IPS-20b (cell line): ENCODE measurements around the gene SYT9.

Source experiments
- H3K27ac ChIP-seq: one replicate; pipeline ENCODE4 v1.5.1; 2013; ENCODE audit warnings: low read length
- H3K27me3 ChIP-seq: 2 replicates; pipeline ENCODE4 v1.6.1; 2013; ENCODE audit warnings: mild to moderate bottlenecking, low read length, inconsistent platforms; ENCODE audit not compliant: insufficient read depth
- H3K36me3 ChIP-seq: 2 replicates; pipeline ENCODE4 v1.6.1; 2013; ENCODE audit warnings: low read depth, mild to moderate bottlenecking, inconsistent platforms, low read length, moderate library complexity; ENCODE audit not compliant: insufficient read depth
- H3K4me1 ChIP-seq: 2 replicates; pipeline ENCODE4 v1.6.1; 2013; ENCODE audit warnings: mild to moderate bottlenecking, control low read depth, inconsistent platforms, low read length, moderate library complexity; ENCODE audit not compliant: insufficient read depth
- H3K4me3 ChIP-seq: 2 replicates; pipeline ENCODE4 v1.5.1; 2013; ENCODE audit warnings: mild to moderate bottlenecking, low read length, inconsistent platforms
- H3K9ac ChIP-seq: 2 replicates; pipeline ENCODE4 v1.6.1; 2013; ENCODE audit warnings: low read depth, mild to moderate bottlenecking, inconsistent platforms, low read length, moderate library complexity
- H3K9me3 ChIP-seq: 2 replicates; pipeline ENCODE4 v1.6.1; 2013; ENCODE audit warnings: mild to moderate bottlenecking, low read depth, low read length, inconsistent platforms; ENCODE audit not compliant: insufficient read depth

The SYT9 gene

DNA sequence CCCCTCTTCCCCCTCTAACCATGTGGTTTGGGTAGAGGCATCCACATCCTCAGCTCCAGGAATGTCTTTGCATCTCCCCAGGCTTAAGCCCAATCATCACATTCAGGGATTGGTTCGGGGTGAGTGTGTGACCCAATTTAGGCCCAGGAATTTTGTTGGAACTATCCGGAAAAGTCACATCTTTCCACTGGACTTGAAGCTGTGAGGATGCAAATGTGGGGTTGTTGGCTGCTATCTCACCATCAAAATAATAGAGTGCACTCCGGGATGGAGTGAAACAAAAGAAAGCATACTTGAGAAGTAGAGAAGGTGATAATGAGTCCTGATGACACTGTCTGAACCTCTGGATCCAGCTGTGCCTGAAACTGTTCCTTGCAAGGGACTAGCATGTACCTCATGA lies 199.8 kb downstream of the SYT9 start:
- Histone ChIP-seq H3K4me3 (no peak overlapping the region), H3K9ac (no peak overlapping the region), H3K27me3 (no peaks in the 10 kb centered on the region), H3K36me3 (no peaks in the 10 kb centered on the region), H3K4me1 (peaks cover 6% of the 10 kb centered on the region), H3K27ac (no peak overlapping the region), H3K9me3 (no peaks in the 10 kb centered on the region)

DNA sequence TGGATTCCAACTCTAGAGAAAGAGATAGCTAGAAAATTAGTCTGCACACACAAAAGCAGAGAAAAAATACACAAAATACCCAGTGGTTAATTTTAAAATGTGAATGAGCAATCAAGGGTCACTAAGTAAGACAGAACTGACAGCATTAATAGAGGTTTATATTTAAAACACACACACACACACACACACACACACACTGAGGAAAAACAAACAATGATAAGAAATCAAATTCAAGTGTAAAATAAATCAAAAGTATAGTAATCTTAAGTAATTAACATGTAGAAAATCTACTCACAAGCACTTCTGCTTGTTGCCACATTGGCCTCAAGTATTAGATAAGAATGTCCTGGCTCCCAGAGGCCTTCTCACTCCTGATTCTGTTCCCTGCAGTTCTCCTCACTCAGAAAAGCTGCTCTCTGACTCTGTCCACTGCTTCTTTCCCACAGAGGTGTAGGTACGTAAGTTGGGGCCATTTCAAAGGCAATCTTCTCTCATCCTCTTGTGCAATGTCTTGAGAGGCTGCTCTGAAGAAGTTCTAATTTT lies 200.3 kb downstream of the SYT9 start:
- Histone ChIP-seq H3K27me3 (no peaks in the 10 kb centered on the region), H3K36me3 (no peaks in the 10 kb centered on the region), H3K9me3 (no peaks in the 10 kb centered on the region), H3K4me3 (no peak overlapping the region), H3K4me1 (peaks cover 6% of the 10 kb centered on the region), H3K9ac (no peak overlapping the region), H3K27ac (no peak overlapping the region)

DNA sequence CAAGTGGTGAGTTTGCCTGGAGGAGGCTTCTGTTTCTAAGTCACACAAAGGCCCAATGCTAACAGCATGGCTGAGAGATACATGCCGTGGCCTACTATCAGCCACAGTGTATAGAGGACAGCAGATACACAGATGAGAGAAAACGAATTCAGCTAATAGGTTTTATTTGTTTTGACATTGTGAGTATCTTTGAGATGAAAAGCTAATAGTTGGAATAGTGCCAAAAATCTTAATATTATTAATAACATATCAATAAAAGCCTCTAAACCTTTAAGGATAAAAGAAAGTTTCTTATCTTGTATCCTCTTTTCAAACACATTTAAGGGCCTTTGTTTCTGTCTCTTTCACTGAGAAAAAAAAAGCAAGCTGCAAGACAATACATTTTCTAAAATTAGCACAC lies 203.2 kb downstream of the SYT9 start:
- Histone ChIP-seq H3K9me3 (no peaks in the 10 kb centered on the region), H3K27ac (no peak overlapping the region), H3K9ac (no peak overlapping the region), H3K36me3 (no peaks in the 10 kb centered on the region), H3K4me3 (no peak overlapping the region), H3K4me1 (peaks cover 6% of the 10 kb centered on the region), H3K27me3 (no peaks in the 10 kb centered on the region)

DNA sequence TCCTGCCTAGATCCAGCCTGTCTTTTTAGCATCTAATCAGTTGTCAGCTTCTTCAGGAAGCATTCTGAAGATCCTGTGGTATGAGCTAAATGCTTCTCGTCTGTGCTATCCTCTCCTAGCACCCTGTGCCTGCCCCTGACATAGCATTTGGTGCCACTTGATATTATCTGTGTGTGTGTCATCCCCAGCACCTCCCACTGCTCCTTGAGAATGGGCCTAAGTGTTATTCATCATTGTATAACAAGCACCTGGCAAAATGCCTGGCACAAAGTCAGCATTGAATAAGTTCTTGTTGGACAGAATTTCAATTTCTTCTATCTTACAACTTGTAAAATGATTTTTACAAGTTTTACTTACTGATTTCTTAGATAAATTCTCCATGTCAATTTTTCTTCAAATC lies 205.5 kb downstream of the SYT9 start:
- Histone ChIP-seq H3K9ac (no peak overlapping the region), H3K4me1 (no peaks in the 10 kb centered on the region), H3K27me3 (no peaks in the 10 kb centered on the region)

DNA sequence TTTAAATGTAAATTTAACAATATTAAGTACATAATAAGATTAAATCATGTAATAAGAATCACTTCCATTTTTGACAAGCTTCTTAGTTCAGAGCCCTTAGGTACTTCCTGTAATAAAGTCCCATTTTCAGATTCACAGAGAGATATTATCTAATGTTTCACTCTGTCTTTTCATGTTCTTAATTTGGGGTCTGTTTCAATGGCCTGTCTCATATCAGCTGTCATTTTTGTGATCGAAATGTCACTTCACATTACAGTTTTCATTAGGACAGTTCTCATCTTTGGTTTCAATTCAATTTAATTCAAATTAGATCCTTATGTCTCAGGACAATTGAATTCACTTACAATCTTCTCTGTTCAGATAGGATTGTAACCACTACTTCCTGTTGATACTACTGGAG lies 211.0 kb downstream of the SYT9 start:
- H3K27ac ChIP-seq = no peak overlapping the region
- H3K9me3 ChIP-seq = no peaks in the 10 kb centered on the region
- no peaks in the 10 kb centered on the region for H3K4me1 ChIP-seq
- H3K9ac ChIP-seq = no peak overlapping the region
- H3K27me3 ChIP-seq = no peaks in the 10 kb centered on the region
- no peak overlapping the region for H3K4me3 ChIP-seq
- no peaks in the 10 kb centered on the region for H3K36me3 ChIP-seq

More for the DNA sequence above, 205.5 kb downstream of the SYT9 start:
- H3K36me3 ChIP-seq = no peaks in the 10 kb centered on the region
- no peak overlapping the region for H3K4me3 ChIP-seq
- no peaks in the 10 kb centered on the region for H3K9me3 ChIP-seq
- H3K27ac ChIP-seq = no peak overlapping the region

DNA sequence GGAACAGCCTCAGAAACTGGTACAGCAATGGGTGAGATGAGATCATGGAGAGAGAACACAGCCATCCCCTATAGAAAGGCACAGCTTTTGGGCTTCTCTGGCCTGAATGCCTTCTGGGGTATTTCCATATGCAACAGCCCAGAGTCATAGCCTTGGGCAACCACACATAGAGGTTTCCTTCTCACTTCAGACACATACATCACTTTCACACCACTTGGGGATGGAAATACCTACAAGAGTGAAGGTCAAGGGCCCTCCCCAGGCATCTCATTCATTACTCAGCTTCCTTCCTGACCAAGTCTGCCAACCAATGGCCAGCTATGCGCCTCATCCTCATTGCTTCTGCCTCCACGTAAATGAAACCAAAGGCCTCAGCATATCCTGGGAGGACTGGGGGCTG lies 215.9 kb downstream of the SYT9 start:
- Histone ChIP-seq H3K4me3 (no peak overlapping the region), H3K9me3 (no peaks in the 10 kb centered on the region)

DNA sequence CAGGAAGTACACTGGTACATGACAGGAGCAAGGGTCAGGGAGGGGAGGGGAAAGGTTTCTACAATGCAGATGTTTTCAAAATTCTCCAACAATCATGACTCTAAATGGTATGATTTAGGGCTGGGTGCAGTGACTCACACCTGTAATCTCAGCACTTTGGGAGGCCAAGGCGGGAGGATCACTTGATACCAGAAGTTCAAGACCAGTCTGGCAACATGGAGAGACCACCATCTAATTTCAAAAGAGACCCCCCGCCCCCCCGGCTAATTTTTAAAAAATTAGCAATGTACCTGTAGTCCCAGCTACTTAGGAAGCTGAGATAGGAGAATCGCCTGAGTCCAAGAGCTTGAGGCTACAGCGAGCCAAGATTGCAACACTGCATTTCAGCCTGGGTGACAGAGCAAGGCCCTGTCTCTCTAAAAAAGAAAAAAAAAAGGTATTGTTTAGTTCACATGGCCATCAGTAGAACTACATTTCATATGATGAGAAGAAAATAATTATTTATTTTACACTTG lies 217.7 kb downstream of the SYT9 start:
- Histone ChIP-seq H3K9me3 (no peaks in the 10 kb centered on the region), H3K4me3 (no peak overlapping the region), H3K27me3 (no peaks in the 10 kb centered on the region), H3K27ac (no peak overlapping the region), H3K9ac (no peak overlapping the region), H3K4me1 (no peaks in the 10 kb centered on the region), H3K36me3 (no peaks in the 10 kb centered on the region)

More for the DNA sequence above, 215.9 kb downstream of the SYT9 start:
- Histone ChIP-seq H3K4me1 (no peaks in the 10 kb centered on the region), H3K27ac (no peak overlapping the region), H3K9ac (no peak overlapping the region), H3K36me3 (no peaks in the 10 kb centered on the region), H3K27me3 (no peaks in the 10 kb centered on the region)

DNA sequence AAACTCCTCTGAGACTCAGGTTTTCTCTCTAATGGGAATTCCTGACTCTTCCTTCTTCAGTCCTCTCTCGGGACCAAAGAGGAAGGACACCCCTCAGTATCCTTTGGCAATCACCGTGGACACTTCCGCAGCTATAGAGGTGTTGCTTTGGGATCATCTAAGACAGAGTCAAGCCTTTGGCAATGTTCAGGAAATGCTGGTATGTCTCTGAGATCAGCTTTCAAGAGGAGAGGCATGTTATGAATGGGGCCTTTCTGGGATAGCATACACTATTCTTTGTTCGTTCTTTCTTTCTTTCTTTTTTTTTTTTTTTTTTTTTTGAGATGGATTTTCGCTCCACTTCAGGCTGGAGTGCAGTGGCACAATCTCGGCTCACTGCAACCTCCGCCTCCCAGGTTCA lies 219.4 kb downstream of the SYT9 start:
- no peak overlapping the region for H3K27ac ChIP-seq
- H3K36me3 ChIP-seq = no peaks in the 10 kb centered on the region
- H3K4me1 ChIP-seq = no peaks in the 10 kb centered on the region
- no peak overlapping the region for H3K9ac ChIP-seq
- no peak overlapping the region for H3K4me3 ChIP-seq
- no peaks in the 10 kb centered on the region for H3K27me3 ChIP-seq
- no peaks in the 10 kb centered on the region for H3K9me3 ChIP-seq

DNA sequence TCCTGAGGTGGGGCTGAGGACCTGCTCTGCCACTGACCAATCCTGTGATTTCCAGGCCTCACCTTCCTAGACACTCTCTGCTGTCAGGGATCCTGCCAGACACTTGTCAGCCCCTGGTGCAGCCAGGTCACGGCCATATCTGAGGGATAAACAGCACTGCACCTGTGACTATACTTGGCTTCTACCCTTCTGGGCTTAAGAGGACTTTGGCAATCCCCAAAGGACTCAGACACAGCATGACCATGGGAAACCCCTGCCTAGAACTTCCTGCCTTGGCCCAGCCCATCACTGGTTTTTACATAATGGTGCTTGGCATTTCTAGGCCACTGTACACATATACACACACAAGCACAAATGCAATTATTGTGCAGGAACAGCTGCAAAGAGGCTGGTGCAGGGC lies 222.0 kb downstream of the SYT9 start:
- H3K27ac ChIP-seq = no peak overlapping the region

DNA sequence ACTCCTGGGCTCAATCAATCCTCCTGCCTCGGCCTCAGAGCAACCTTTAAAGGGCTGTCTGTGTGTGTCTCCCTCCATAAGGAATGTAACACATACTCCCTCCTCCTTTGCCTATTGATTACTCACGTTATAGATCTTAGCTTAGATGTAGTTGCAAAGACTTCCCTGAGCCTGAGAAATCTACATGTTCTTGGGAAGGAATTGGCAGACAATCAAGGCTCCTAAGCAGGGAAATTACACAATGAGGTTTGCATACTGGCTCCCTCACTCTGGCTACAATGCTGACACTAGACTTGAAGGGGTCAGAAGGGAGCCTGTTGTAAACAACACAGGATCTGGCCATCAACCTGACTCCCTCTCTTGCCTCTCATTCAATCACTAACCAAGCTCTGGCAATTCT lies 228.4 kb downstream of the SYT9 start:
- H3K27ac ChIP-seq = no peak overlapping the region
- no peak overlapping the region for H3K4me3 ChIP-seq
- H3K4me1 ChIP-seq = 0 out of 2 replicates have a peak, but pooled peaks cover 4% of the 10 kb centered on the region
- H3K9me3 ChIP-seq = no peaks in the 10 kb centered on the region
- H3K36me3 ChIP-seq = no peaks in the 10 kb centered on the region
- no peak overlapping the region for H3K9ac ChIP-seq
- H3K27me3 ChIP-seq = no peaks in the 10 kb centered on the region

More for the DNA sequence above, 222.0 kb downstream of the SYT9 start:
- Histone ChIP-seq H3K9ac (no peak overlapping the region), H3K9me3 (no peaks in the 10 kb centered on the region), H3K4me1 (no peaks in the 10 kb centered on the region), H3K4me3 (no peak overlapping the region), H3K36me3 (no peaks in the 10 kb centered on the region), H3K27me3 (no peaks in the 10 kb centered on the region)

DNA sequence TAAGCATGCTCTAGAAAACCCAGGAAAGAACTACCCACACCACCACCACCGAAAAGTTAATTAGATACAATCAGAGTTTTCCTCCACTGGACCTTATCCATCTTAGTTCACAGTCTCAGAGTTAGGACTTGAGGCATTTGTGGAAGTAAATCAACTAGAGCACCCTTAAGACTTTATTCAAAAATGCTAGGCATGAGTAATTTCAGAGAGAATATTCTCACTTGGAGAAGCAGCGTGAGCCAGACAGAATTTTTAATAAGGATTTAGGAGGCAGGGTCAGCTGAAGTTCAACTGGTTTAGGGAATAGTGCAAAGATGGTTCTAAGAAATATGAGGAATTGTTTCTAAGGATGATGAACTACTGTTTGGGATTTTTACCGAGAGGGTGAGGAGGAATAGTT lies 232.4 kb downstream of the SYT9 start:
- H3K9ac ChIP-seq = no peak overlapping the region
- no peak overlapping the region for H3K4me3 ChIP-seq
- H3K36me3 ChIP-seq = no peaks in the 10 kb centered on the region
- peaks cover 6% of the 10 kb centered on the region for H3K4me1 ChIP-seq
- no peak overlapping the region for H3K27ac ChIP-seq
- H3K27me3 ChIP-seq = no peaks in the 10 kb centered on the region
- H3K9me3 ChIP-seq = no peaks in the 10 kb centered on the region

DNA sequence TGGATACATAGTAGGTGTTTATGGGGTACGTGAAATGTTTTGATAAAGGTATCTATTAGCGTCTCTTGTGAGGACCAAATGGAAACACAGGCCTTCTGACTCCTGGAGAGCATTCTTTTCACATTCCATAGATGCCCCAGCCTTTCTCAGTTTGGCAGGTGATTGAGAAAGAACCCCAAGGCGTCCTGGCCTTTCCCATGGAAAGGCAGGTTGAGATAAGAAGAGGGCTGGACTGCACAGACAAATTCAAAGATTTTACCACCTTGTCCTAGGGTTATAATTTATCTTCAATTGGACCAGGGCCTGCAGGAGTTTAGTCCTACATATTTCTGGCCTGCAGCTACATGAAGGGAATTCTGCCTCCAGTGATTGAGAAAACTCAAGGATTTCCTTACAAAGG lies 232.9 kb downstream of the SYT9 start:
- Histone ChIP-seq H3K9me3 (no peaks in the 10 kb centered on the region), H3K9ac (no peak overlapping the region), H3K27ac (no peak overlapping the region), H3K4me3 (no peak overlapping the region), H3K4me1 (peaks cover 9% of the 10 kb centered on the region), H3K27me3 (no peaks in the 10 kb centered on the region), H3K36me3 (no peaks in the 10 kb centered on the region)
